Psoas muscle (tissue), 8 donors: ENCODE results near the gene MAP3K2. TPM values are rescaled to one million over a fixed set of nuclear protein-coding genes. Genes with fewer than 3 reads are reported as not detected.

ENCODE experiments used
- ATAC-seq, 4 donors: fragments of 200-7000 bp; cut with Tn5 transposase; one replicate each; pipeline ENCODE4 v1.9.1; 2020; ENCODE audit warnings: moderate library complexity in 3 of 4, mild to moderate bottlenecking in 2 of 4
- DNase-seq, 2 donors: peaks; one replicate each; pipeline ENCODE4 v3.0.0-alpha.2; 2020
- H3K27ac ChIP-seq: fragments of 200-600 bp; one replicate; pipeline ENCODE4 v1.8.0; 2022
- H3K27me3 ChIP-seq, 3 donors: fragments of 200-600 bp in 1 of 3; one replicate each; pipeline versions ENCODE4 v1.6.1 to v1.8.0; 2013 to 2022; ENCODE audit warnings: low read length in 2 of 3, mild to moderate bottlenecking in 2 of 3, moderate library complexity in 1 of 3; ENCODE audit not compliant: insufficient read depth in 3 of 3
- H3K36me3 ChIP-seq, 2 donors: fragments of 200-600 bp in 1 of 2; one replicate each; pipeline versions ENCODE4 v1.6.1 to v1.8.0; 2013 to 2022; ENCODE audit warnings: low read depth in 1 of 2, mild to moderate bottlenecking in 1 of 2, moderate library complexity in 1 of 2; ENCODE audit not compliant: insufficient read depth in 1 of 2
- H3K4me1 ChIP-seq: fragments of 200-600 bp; one replicate; pipeline ENCODE4 v1.8.0; 2022
- H3K4me3 ChIP-seq: fragments of 200-600 bp; one replicate; pipeline ENCODE4 v1.8.0; 2022; ENCODE audit warnings: mild to moderate bottlenecking
- H3K9me3 ChIP-seq: fragments of 200-600 bp; one replicate; pipeline ENCODE4 v1.8.0; 2022
- WGBS, 3 donors: extraction: QIAGEN DNeasy Blood & Tissue Kit; methylation state at CpG; one replicate each; pipeline versions ENCODE4 v1.1.6 to v1.1.7; 2013; 5-methylcytosine and 5-hydroxymethylcytosine counted together
- intact Hi-C, 2 donors: fragments of 100-400 bp; cut with DNase I; formaldehyde crosslinking; loops; one replicate each; pipeline versions ENCODE4 v1.11.0 to v1.14.2; 2022
- polyA plus RNA-seq, 3 donors: library from polyadenylated mRNA; stranded (reverse); fragments of 200-250 nt; gene quantifications; one replicate each; pipeline ENCODE4 v1.2.3, GENCODE V29; 2013
- total RNA-seq, 4 donors: library from RNA; stranded (reverse); fragmentation: NEBNext Ultra II Directional in 2 of 4; extraction: Animal tissue kit (Norgen Biotek cat#: 25700) in 2 of 4; gene quantifications; one replicate each; pipeline versions ENCODE4 v1.2.1 to v1.2.4, GENCODE V29; 2021 to 2023
- TF ChIP-seq, protein P1 (sequence below): fragments of 200-600 bp; IDR thresholded peaks from one replicate; pipeline ENCODE4 v1.8.0; 2022; ENCODE audit warnings: antibody characterized with exemption
- donor health status: healthy with polysubstance abuse.
- donor health status: DM: no; HTN: no; CAD: no; lungs with moderate emphysema.
- donor health status: Bipolar disorder and iron deficiency.
- donor health status: healthy.
- donor health status: DM: yes; HTN: yes; CAD: no.
- donor health status: DM: no; HTN: no; CAD: no.
- donor health status: DM: no; HTN: no; CAD: no.
- donor health status: DM: yes; HTN: yes; CAD: no.

Gene MAP3K2
- total and polyA plus RNA-seq, 7 donors = 4.2 to 37.1 (median 25.9) TPM

DNA sequence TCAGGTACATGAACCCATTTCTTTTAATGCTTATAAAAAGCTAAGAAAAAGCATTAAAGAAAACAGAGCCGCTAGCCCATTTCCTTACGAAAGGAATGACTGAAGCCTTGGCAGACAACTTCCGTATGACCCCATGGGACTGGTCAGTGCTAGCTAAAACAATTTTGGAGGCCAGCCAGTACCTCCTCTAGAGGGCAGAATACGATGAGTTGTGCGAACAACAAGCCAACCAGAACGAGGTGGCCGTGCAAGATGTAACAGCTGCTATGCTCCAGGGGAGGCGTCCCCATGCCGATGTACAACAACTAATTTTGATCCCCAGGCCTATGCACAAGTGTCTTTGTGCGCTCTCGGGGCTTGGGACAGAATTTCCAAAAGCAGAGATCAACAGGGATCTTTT lies 16.7 kb downstream of the MAP3K2 start:
- Histone ChIP-seq H3K27ac (peak overlapping the region; percentile 50), H3K9me3 (peaks cover 3% of the 10 kb centered on the region), H3K4me1 (peaks cover 40% of the 10 kb centered on the region), H3K4me3 (no peak overlapping the region), H3K36me3 (no peaks in the 10 kb centered on the region), H3K27me3 (no peaks in the 10 kb centered on the region)
- 39 to 55% (median 42%) methylated on average over 11 of the region's 11 CpGs for WGBS, 3 donors
- TF ChIP-seq, protein P1, sequence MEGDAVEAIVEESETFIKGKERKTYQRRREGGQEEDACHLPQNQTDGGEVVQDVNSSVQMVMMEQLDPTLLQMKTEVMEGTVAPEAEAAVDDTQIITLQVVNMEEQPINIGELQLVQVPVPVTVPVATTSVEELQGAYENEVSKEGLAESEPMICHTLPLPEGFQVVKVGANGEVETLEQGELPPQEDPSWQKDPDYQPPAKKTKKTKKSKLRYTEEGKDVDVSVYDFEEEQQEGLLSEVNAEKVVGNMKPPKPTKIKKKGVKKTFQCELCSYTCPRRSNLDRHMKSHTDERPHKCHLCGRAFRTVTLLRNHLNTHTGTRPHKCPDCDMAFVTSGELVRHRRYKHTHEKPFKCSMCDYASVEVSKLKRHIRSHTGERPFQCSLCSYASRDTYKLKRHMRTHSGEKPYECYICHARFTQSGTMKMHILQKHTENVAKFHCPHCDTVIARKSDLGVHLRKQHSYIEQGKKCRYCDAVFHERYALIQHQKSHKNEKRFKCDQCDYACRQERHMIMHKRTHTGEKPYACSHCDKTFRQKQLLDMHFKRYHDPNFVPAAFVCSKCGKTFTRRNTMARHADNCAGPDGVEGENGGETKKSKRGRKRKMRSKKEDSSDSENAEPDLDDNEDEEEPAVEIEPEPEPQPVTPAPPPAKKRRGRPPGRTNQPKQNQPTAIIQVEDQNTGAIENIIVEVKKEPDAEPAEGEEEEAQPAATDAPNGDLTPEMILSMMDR = no peak
- intact Hi-C loops = loop anchor here in 1 of 2 donors (5.0 kb wide), 1 partner anchor 46 kb away; the partner anchor contains the start of gene PROC
- peak; percentile 65 to 82 for DNase-seq
- peak in 3 of 4 donors; percentile 88 to 92 (median 90) for ATAC-seq

DNA sequence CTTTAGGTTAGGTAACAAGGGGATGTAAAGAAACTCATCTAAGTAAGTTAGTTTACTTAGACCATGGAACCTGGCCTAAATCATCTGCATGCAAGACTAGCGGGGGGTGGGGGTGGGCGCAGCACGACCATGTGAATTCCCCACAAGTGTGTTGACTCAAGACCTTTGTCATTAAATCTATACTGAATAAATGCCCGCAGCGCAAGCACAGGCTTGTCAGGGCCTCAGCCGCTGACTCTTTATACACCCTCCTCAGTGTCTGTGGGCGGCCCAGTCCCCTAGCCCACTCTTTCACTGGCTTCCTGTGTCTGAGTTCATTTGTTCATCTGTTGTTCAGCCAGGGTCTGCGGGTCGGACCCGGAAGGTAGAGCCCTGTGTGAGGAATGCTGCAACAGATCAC lies 17.8 kb downstream of the MAP3K2 start:
- no peaks in the 10 kb centered on the region for H3K27me3 ChIP-seq
- ATAC-seq (no peak), DNase-seq (no peak)
- WGBS, 3 donors = 98 to 99% (median 98%) methylated on average over 10 of the region's 10 CpGs
- peaks cover 3% of the 10 kb centered on the region for H3K9me3 ChIP-seq
- H3K4me1 ChIP-seq = peaks cover 48% of the 10 kb centered on the region
- TF ChIP-seq, protein P1 = no peak
- intact Hi-C loops = loop anchor here in 1 of 2 donors (5.0 kb wide), 1 partner anchor 47 kb away; the partner anchor contains the start of gene PROC
- H3K27ac ChIP-seq = no peak overlapping the region
- no peaks in the 10 kb centered on the region for H3K36me3 ChIP-seq
- H3K4me3 ChIP-seq = no peak overlapping the region

DNA sequence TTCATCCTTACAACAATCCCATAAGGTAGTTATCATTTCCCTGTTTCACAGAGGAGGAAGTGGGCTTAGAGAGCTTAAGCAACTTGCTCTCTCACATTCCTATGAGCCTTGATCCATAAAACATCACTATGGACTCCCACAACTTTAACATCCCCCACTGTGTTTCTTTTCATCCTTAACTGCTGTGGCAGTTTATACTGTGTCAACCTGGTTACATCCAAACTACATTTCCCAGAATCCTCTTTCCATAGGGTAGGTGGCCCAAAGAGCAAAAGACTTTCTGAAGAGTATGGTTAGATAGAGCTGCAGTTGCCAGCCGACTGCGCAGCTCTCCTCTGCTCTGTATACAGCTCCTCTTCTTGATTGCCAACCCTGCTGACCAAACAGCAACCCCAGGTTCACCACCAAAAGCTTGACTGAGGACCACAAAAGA lies 22.5 kb downstream of the MAP3K2 start:
- H3K4me3 ChIP-seq = no peak overlapping the region
- no peaks in the 10 kb centered on the region for H3K36me3 ChIP-seq
- TF ChIP-seq, protein P1 = no peak
- H3K4me1 ChIP-seq = peaks cover 69% of the 10 kb centered on the region
- intact Hi-C loops = no loop called here
- ATAC-seq (peak in 2 of 4 donors; percentile 22 to 31), DNase-seq (no peak)
- 70 to 80% (median 76%) methylated on average over 2 of the region's 2 CpGs for WGBS, 3 donors
- no peaks in the 10 kb centered on the region for H3K27me3 ChIP-seq
- no peak overlapping the region for H3K27ac ChIP-seq
- H3K9me3 ChIP-seq = no peaks in the 10 kb centered on the region

DNA sequence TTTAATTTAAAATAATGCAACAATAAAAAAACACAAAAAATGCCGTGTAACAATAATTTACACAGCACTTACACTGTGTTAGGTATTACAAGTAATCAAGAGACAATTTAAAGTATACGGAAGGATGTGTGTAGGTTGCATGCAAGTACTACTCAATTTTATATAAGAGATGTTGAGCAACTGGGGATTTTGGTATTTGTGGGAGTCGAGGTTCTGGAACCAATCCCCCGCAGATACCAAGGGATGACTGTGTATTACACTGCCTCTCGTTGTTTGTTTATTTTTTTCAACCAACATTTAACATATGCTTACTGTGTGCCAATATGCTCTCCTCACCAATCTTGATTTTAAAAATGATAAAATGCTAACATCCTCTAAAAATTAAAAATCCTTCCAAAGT lies 24.8 kb downstream of the MAP3K2 start:
- peak overlapping the region; percentile 23 for H3K4me3 ChIP-seq
- peaks cover 81% of the 10 kb centered on the region for H3K4me1 ChIP-seq
- intact Hi-C loops = no loop called here
- no peaks in the 10 kb centered on the region for H3K27me3 ChIP-seq
- no peaks in the 10 kb centered on the region for H3K36me3 ChIP-seq
- no peaks in the 10 kb centered on the region for H3K9me3 ChIP-seq
- ATAC-seq (no peak), DNase-seq (no peak)
- peak overlapping the region; percentile 55 for H3K27ac ChIP-seq
- WGBS, 3 donors = 68 to 81% (median 68%) methylated on average over 5 of the region's 5 CpGs
- TF ChIP-seq, protein P1 = no peak
